Measurements from ENCODE around the gene MAP3K10. TPM values are rescaled to one million over a fixed set of nuclear protein-coding genes. Genes with fewer than 3 reads are reported as not detected.
A peak's percentile ranks its signal among the peaks of the same experiment; 100 is the strongest.

MAP3K10 gene
- total RNA-seq, 4 donors from 2014 or later: 4.8 to 10.1 (median 5.3) TPM

DNA sequence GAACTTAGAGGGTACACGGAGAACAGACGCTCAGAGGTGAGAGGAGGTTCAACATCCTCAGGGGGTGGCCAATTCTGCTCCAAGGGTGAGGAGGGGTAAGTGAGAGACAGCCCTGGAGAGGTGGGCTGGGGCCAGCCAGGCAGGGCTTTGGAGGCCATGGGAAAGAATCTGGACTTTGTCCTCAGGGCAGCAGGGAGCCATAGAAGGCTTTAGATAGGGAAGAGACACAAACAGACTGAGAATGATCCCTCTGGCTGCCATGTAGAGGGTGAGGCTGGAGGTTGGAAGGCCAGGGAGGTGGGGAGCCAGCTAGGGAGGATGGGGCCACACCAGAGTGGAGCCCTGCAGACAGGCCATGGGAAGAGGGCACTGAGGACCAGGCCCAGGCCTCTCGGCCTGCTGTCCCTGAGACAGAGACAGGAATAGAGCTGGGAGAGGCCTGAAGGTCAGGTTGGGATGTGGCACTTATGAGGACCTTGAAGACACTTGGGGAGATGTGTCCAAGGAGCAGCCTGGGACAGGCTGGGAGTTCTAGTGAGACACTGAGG, 64.5 kb downstream of the MAP3K10 start:
- Histone ChIP-seq H3K4me3 (no peak overlapping the region), H3K36me3 (peaks cover 20 to 61% (median 22%) of the 10 kb centered on the region in 3 donors), H3K27me3 (no peaks in the 10 kb centered on the region), H3K4me1 (peaks cover 7 to 49% (median 10%) of the 10 kb centered on the region in 3 donors), H3K27ac (no peak overlapping the region), H3K9me3 (no peaks in the 10 kb centered on the region)
- intact Hi-C loops (cut with DNase I): no loop called here
- no peak for DNase-seq
- TF ChIP-seq, protein P1, sequence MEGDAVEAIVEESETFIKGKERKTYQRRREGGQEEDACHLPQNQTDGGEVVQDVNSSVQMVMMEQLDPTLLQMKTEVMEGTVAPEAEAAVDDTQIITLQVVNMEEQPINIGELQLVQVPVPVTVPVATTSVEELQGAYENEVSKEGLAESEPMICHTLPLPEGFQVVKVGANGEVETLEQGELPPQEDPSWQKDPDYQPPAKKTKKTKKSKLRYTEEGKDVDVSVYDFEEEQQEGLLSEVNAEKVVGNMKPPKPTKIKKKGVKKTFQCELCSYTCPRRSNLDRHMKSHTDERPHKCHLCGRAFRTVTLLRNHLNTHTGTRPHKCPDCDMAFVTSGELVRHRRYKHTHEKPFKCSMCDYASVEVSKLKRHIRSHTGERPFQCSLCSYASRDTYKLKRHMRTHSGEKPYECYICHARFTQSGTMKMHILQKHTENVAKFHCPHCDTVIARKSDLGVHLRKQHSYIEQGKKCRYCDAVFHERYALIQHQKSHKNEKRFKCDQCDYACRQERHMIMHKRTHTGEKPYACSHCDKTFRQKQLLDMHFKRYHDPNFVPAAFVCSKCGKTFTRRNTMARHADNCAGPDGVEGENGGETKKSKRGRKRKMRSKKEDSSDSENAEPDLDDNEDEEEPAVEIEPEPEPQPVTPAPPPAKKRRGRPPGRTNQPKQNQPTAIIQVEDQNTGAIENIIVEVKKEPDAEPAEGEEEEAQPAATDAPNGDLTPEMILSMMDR (IDR thresholded peaks at IDR 0.05): no peak
- TF ChIP-seq POLR2A (IDR thresholded peaks at IDR 0.05): no peak
- WGBS, 2 donors: 87 to 89% methylated on average over 3 of the region's 3 CpGs

DNA sequence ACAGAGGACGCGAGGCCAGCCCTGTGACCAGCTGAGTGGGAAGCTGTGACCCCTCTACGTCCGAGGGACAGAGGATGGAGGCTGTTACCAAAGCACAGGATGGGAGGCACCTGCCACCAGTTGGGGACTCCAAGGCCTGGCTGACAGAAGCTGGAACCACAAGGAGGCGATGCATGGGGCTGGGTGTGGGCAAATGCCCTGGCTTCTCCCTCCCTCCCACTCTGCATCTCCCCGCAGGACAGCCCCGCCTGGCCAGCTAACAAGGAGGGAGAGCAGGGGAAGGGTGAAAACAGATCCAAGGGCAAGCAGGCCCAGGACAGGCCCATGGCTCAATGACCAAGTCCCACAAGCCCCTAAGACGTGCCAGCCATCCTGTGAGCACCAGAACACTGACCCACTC, 65.3 kb downstream of the MAP3K10 start:
- 86 to 87% methylated on average over 4 to 6 of the region's 8 CpGs for WGBS, 2 donors
- TF ChIP-seq, protein P1 (IDR thresholded peaks at IDR 0.05): no peak
- no peak for TF ChIP-seq POLR2A (IDR thresholded peaks at IDR 0.05)
- H3K27ac ChIP-seq: peak overlapping the region in 2 of 4 donors; percentile 9 to 29
- intact Hi-C loops (cut with DNase I): no loop called here
- DNase-seq: no peak
- peaks cover 7 to 49% (median 10%) of the 10 kb centered on the region in 3 donors for H3K4me1 ChIP-seq
- no peaks in the 10 kb centered on the region for H3K9me3 ChIP-seq
- H3K36me3 ChIP-seq: peaks cover 20 to 58% (median 22%) of the 10 kb centered on the region in 3 donors
- no peak overlapping the region for H3K4me3 ChIP-seq
- H3K27me3 ChIP-seq: no peaks in the 10 kb centered on the region

DNA sequence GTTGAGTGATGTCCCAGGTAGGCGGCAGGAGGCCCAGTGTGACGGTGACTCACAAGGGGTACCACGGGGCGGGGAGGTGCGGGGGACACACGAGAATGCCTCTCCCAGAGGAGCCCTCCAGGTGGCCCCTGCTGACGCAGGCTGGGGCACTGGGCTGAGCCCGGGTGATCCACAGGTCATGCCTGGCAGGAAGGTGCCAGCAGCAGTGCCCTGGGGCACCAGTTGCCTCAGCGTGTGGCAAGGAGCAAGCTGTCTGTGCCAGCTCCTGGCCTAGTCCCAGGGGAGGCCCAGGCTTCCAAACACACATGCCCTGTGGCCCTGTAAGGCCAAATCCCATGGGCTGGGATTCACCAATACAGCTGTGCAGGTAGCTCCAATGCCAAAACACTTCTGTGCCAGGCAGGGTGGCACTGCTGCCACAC, 65.9 kb downstream of the MAP3K10 start:
- H3K36me3 ChIP-seq: peaks cover 20 to 54% (median 22%) of the 10 kb centered on the region in 3 donors

DNA sequence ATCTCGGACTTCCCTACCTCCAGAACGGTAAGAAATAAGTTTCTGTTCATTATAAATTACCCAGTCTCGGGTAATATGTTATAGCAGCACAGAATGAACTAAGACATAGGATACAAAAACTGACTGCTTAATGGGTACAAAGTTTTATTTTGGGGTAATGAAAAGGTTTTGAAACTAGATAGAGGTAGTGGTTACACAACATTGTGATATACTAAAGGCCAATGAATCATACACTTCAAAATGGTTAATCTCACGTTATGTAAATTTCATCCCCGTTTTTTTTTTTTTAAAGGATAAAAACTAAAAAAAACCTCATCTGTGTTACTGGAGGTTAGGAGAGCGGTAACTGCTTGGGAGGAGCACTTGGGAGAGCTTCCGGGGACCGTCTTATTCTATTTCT, 70.4 kb downstream of the MAP3K10 start:
- H3K27me3 ChIP-seq: no peaks in the 10 kb centered on the region
- DNase-seq: no peak
- intact Hi-C loops (cut with DNase I): no loop called here
- peaks cover 0 to 51% (median 24%) of the 10 kb centered on the region in 3 donors for H3K36me3 ChIP-seq
- no peak overlapping the region for H3K4me3 ChIP-seq
- peaks cover 6 to 28% (median 10%) of the 10 kb centered on the region in 3 donors for H3K4me1 ChIP-seq
- TF ChIP-seq, protein P1 (IDR thresholded peaks at IDR 0.05): no peak
- no peak for TF ChIP-seq POLR2A (IDR thresholded peaks at IDR 0.05)
- WGBS, 2 donors: 67 to 72% methylated on average over 8 of the region's 8 CpGs
- no peak overlapping the region for H3K27ac ChIP-seq
- no peaks in the 10 kb centered on the region for H3K9me3 ChIP-seq

More for the DNA sequence above, 65.9 kb downstream of the MAP3K10 start:
- TF ChIP-seq POLR2A (IDR thresholded peaks at IDR 0.05): no peak
- Histone ChIP-seq H3K4me3 (no peak overlapping the region), H3K9me3 (no peaks in the 10 kb centered on the region), H3K27me3 (no peaks in the 10 kb centered on the region), H3K27ac (peak overlapping the region in 2 of 4 donors; percentile 14 to 29), H3K4me1 (peaks cover 7 to 47% (median 10%) of the 10 kb centered on the region in 3 donors)
- 40% methylated on average over 4 of the region's 9 CpGs; no CpG with 5 or more reads in 1 of the 2 donors for WGBS, 2 donors
- DNase-seq: no peak
- intact Hi-C loops (cut with DNase I): no loop called here

DNA sequence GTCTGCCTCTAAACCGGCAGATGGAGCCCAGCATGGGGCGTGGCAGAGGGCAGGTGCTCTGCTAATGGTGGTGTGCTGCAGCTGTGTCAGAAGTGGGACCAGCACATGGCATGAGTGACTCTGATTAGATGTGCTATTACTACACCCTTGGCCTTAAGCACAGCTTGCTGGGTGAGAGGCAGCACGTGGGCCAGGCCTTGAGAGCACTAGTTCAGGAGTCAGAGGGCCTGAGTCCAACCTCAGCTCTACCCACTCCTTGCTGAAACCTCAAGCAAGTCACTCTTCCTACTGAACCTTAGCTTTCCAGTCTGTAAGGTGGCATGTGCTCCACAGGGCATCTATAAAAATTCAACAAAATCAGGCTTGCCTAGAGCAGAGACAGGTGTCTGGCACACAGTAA, 71.2 kb downstream of the MAP3K10 start:
- Histone ChIP-seq H3K36me3 (peaks cover 0 to 50% (median 22%) of the 10 kb centered on the region in 3 donors), H3K27ac (no peak overlapping the region), H3K9me3 (no peaks in the 10 kb centered on the region), H3K27me3 (no peaks in the 10 kb centered on the region), H3K4me3 (no peak overlapping the region), H3K4me1 (peaks cover 0 to 28% (median 3%) of the 10 kb centered on the region in 3 donors)
- intact Hi-C loops (cut with DNase I): no loop called here
- DNase-seq: no peak
- TF ChIP-seq, protein P1 (IDR thresholded peaks at IDR 0.05): no peak
- no peak for TF ChIP-seq POLR2A (IDR thresholded peaks at IDR 0.05)
- WGBS, 2 donors: 95% methylated on average over 3 of the region's 3 CpGs; no CpG with 5 or more reads in 1 of the 2 donors
